ENCODE data around the gene FANCE. TPM values are rescaled to one million over a fixed set of nuclear protein-coding genes. Genes with fewer than 3 reads are reported as not detected.

Gene FANCE
- total and polyA plus RNA-seq, 2 experiments from 2014 or later, result 5.4 to 25.5 TPM

- H3K27me3 ChIP-seq (ENCODE audit: insufficient read depth), result no peaks in the 10 kb centered on the region
- peaks cover 23% of the 10 kb centered on the region for H3K9me3 Mint-ChIP-seq
- H3K36me3 ChIP-seq (ENCODE audit: insufficient read depth), result peaks cover 3% of the 10 kb centered on the region; the same call in 1 of the 2 replicates
- H2AFZ ChIP-seq, result no peak overlapping the region
- peaks cover 14% of the 10 kb centered on the region for H3K4me1 Mint-ChIP-seq
- H3K27ac ChIP-seq (ENCODE audit: low read depth), result no peak overlapping the region
- TF ChIP-seq REST (IDR thresholded peaks at IDR 0.05; ENCODE audit: unreplicated experiment), result no peak
- TF ChIP-seq, protein P1, sequence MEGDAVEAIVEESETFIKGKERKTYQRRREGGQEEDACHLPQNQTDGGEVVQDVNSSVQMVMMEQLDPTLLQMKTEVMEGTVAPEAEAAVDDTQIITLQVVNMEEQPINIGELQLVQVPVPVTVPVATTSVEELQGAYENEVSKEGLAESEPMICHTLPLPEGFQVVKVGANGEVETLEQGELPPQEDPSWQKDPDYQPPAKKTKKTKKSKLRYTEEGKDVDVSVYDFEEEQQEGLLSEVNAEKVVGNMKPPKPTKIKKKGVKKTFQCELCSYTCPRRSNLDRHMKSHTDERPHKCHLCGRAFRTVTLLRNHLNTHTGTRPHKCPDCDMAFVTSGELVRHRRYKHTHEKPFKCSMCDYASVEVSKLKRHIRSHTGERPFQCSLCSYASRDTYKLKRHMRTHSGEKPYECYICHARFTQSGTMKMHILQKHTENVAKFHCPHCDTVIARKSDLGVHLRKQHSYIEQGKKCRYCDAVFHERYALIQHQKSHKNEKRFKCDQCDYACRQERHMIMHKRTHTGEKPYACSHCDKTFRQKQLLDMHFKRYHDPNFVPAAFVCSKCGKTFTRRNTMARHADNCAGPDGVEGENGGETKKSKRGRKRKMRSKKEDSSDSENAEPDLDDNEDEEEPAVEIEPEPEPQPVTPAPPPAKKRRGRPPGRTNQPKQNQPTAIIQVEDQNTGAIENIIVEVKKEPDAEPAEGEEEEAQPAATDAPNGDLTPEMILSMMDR (conservative IDR thresholded peaks at IDR 0.05; ENCODE audit: low read depth in 2 of 2), result no peak
- no peak for TF ChIP-seq NANOG (IDR thresholded peaks at IDR 0.05; ENCODE audit: borderline replicate concordance)
- no peak for TF ChIP-seq JUNB (IDR thresholded peaks at IDR 0.05; ENCODE audit: unreplicated experiment)
- no peak for TF ChIP-seq EZH2phosphoT487 (IDR thresholded peaks at IDR 0.05; ENCODE audit: unreplicated experiment)
- TF ChIP-seq STAT1 (IDR thresholded peaks at IDR 0.05; ENCODE audit: unreplicated experiment), result no peak
- TF ChIP-seq ETS1 (IDR thresholded peaks at IDR 0.05), result no peak
- no peak for TF ChIP-seq ZNF114 (CRISPR knock-in tag; IDR thresholded peaks at IDR 0.05)
- TF ChIP-seq POLR2AphosphoS5 (IDR thresholded peaks at IDR 0.05; ENCODE audit: low read depth), result no peak
- no peak for TF ChIP-seq CREB1 (CRISPR knock-in tag; IDR thresholded peaks at IDR 0.05; ENCODE audit: low read depth)
- no peak for TF ChIP-seq ZNF331 (CRISPR knock-in tag; IDR thresholded peaks at IDR 0.05; ENCODE audit: low read depth)
- TF ChIP-seq EZH2 (IDR thresholded peaks at IDR 0.05; ENCODE audit: low read depth, unreplicated experiment), result no peak
- TF ChIP-seq, protein P2, sequence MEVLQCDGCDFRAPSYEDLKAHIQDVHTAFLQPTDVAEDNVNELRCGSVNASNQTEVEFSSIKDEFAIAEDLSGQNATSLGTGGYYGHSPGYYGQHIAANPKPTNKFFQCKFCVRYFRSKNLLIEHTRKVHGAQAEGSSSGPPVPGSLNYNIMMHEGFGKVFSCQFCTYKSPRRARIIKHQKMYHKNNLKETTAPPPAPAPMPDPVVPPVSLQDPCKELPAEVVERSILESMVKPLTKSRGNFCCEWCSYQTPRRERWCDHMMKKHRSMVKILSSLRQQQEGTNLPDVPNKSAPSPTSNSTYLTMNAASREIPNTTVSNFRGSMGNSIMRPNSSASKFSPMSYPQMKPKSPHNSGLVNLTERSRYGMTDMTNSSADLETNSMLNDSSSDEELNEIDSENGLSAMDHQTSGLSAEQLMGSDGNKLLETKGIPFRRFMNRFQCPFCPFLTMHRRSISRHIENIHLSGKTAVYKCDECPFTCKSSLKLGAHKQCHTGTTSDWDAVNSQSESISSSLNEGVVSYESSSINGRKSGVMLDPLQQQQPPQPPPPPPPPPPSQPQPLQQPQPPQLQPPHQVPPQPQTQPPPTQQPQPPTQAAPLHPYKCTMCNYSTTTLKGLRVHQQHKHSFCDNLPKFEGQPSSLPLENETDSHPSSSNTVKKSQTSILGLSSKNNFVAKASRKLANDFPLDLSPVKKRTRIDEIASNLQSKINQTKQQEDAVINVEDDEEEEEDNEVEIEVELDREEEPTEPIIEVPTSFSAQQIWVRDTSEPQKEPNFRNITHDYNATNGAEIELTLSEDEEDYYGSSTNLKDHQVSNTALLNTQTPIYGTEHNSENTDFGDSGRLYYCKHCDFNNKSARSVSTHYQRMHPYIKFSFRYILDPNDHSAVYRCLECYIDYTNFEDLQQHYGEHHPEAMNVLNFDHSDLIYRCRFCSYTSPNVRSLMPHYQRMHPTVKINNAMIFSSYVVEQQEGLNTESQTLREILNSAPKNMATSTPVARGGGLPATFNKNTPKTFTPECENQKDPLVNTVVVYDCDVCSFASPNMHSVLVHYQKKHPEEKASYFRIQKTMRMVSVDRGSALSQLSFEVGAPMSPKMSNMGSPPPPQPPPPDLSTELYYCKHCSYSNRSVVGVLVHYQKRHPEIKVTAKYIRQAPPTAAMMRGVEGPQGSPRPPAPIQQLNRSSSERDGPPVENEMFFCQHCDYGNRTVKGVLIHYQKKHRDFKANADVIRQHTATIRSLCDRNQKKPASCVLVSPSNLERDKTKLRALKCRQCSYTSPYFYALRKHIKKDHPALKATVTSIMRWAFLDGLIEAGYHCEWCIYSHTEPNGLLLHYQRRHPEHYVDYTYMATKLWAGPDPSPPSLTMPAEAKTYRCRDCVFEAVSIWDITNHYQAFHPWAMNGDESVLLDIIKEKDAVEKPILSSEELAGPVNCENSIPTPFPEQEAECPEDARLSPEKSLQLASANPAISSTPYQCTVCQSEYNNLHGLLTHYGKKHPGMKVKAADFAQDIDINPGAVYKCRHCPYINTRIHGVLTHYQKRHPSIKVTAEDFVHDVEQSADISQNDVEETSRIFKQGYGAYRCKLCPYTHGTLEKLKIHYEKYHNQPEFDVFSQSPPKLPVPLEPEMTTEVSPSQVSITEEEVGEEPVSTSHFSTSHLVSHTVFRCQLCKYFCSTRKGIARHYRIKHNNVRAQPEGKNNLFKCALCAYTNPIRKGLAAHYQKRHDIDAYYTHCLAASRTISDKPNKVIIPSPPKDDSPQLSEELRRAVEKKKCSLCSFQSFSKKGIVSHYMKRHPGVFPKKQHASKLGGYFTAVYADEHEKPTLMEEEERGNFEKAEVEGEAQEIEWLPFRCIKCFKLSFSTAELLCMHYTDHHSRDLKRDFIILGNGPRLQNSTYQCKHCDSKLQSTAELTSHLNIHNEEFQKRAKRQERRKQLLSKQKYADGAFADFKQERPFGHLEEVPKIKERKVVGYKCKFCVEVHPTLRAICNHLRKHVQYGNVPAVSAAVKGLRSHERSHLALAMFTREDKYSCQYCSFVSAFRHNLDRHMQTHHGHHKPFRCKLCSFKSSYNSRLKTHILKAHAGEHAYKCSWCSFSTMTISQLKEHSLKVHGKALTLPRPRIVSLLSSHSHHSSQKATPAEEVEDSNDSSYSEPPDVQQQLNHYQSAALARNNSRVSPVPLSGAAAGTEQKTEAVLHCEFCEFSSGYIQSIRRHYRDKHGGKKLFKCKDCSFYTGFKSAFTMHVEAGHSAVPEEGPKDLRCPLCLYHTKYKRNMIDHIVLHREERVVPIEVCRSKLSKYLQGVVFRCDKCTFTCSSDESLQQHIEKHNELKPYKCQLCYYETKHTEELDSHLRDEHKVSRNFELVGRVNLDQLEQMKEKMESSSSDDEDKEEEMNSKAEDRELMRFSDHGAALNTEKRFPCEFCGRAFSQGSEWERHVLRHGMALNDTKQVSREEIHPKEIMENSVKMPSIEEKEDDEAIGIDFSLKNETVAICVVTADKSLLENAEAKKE (CRISPR knock-in tag; IDR thresholded peaks at IDR 0.05), result no peak
- DNase-seq (ENCODE audit: low spot score) (no peak), ATAC-seq (no peak)
- no peak overlapping the region for H3K27ac Mint-ChIP-seq
- no peaks in the 10 kb centered on the region for H3K27me3 Mint-ChIP-seq (ENCODE audit: insufficient read depth, low read depth, poor library complexity)
- no peaks in the 10 kb centered on the region for H3F3A ChIP-seq (replicated peaks; ENCODE audit: low read depth)
- H3K36me3 Mint-ChIP-seq (ENCODE audit: low read depth), result peaks cover 22% of the 10 kb centered on the region
- no peak overlapping the region for H3K4me3 ChIP-seq
- no peaks in the 10 kb centered on the region for H4K20me1 ChIP-seq (replicated peaks; ENCODE audit: insufficient read depth)
- no peaks in the 10 kb centered on the region for H3K79me2 ChIP-seq (replicated peaks; ENCODE audit: insufficient read depth)
- H3K4me2 ChIP-seq, result no peak overlapping the region
- H3K4me3 Mint-ChIP-seq, result no peak overlapping the region
- H3K4me1 ChIP-seq (ENCODE audit: insufficient read depth), result peaks cover 15% of the 10 kb centered on the region
- H3K9me2 ChIP-seq (ENCODE audit: insufficient read depth), result no peaks in the 10 kb centered on the region
Measured at GRCh38 chr6:35432291-35432690, 19.8 kb upstream of the FANCE start.
